Measurements from ENCODE around the gene CFAP61.

DNA sequence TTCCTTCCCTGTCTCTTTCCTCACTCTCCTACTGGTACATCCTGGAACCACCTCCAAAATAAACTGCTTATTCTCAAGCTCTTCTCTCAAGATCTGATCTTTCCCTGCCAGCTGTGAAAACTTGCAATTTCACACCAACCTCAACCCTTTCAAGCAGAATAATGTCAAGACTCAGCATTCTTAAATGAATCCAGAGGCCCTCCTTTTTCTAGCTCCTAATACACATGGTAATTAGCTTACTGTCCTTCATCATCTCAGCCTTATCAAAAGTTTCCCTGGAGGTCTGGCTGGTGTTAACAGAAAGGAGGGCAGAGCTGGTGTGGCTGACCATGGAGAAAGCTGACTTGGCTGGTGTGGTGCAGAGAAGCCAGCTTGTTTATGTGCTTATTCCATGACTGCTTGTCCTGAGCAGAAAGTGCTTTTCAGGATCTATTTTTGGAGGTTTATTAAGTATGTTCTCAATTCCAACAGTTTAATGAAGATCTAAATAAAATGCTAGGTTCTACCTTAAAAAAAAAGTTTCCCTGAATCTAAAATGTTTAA lies 50.5 kb downstream of the CFAP61 start:
- TF ChIP-seq, protein P1, sequence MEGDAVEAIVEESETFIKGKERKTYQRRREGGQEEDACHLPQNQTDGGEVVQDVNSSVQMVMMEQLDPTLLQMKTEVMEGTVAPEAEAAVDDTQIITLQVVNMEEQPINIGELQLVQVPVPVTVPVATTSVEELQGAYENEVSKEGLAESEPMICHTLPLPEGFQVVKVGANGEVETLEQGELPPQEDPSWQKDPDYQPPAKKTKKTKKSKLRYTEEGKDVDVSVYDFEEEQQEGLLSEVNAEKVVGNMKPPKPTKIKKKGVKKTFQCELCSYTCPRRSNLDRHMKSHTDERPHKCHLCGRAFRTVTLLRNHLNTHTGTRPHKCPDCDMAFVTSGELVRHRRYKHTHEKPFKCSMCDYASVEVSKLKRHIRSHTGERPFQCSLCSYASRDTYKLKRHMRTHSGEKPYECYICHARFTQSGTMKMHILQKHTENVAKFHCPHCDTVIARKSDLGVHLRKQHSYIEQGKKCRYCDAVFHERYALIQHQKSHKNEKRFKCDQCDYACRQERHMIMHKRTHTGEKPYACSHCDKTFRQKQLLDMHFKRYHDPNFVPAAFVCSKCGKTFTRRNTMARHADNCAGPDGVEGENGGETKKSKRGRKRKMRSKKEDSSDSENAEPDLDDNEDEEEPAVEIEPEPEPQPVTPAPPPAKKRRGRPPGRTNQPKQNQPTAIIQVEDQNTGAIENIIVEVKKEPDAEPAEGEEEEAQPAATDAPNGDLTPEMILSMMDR (IDR thresholded peaks at IDR 0.05): no peak
- TF ChIP-seq POLR2AphosphoS5 (IDR thresholded peaks at IDR 0.05; ENCODE audit: low read depth, low read length): no peak
- TF ChIP-seq TCF7L2 (IDR thresholded peaks at IDR 0.05; ENCODE audit: low read depth, low read length): no peak
